ENCODE measurements around the gene KRT85. TPM values are rescaled to one million over a fixed set of nuclear protein-coding genes. Genes with fewer than 3 reads are reported as not detected.

Gene KRT85
- total RNA-seq, 2 experiments from 2014 or later, result not detected

GRCh38 chr12:52336641-52337040 is 30.6 kb downstream of the KRT85 start:
- H3K4me3 ChIP-seq (ENCODE audit: low read depth, low read length, poor library complexity, severe bottlenecking), result no peak overlapping the region
- ChIA-PET POLR2A (no interaction called here), CTCF (ENCODE audit: unreplicated experiment) (no interaction called here)
- no peak overlapping the region for H3K4me2 ChIP-seq (ENCODE audit: low read length)
- H4K20me1 ChIP-seq (ENCODE audit: insufficient read depth, low read length), result no peaks in the 10 kb centered on the region
- intact Hi-C loops (cut with micrococcal nuclease; ENCODE audit: unreplicated experiment), result no loop called here
- no peaks in the 10 kb centered on the region for H3K9me2 ChIP-seq (ENCODE audit: insufficient read depth, low read length)
- H3K4me1 ChIP-seq (ENCODE audit: insufficient read depth, low read length, poor library complexity, severe bottlenecking), result no peaks in the 10 kb centered on the region
- no peak for DNase-seq (ENCODE audit: low spot score)
- no peaks in the 10 kb centered on the region for H3K9me3 ChIP-seq (ENCODE audit: low read length)
- no peak overlapping the region for H2AFZ ChIP-seq (ENCODE audit: low read length)
- TF ChIP-seq, protein P1, sequence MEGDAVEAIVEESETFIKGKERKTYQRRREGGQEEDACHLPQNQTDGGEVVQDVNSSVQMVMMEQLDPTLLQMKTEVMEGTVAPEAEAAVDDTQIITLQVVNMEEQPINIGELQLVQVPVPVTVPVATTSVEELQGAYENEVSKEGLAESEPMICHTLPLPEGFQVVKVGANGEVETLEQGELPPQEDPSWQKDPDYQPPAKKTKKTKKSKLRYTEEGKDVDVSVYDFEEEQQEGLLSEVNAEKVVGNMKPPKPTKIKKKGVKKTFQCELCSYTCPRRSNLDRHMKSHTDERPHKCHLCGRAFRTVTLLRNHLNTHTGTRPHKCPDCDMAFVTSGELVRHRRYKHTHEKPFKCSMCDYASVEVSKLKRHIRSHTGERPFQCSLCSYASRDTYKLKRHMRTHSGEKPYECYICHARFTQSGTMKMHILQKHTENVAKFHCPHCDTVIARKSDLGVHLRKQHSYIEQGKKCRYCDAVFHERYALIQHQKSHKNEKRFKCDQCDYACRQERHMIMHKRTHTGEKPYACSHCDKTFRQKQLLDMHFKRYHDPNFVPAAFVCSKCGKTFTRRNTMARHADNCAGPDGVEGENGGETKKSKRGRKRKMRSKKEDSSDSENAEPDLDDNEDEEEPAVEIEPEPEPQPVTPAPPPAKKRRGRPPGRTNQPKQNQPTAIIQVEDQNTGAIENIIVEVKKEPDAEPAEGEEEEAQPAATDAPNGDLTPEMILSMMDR (conservative IDR thresholded peaks at IDR 0.05; ENCODE audit: low read length), result no peak
- no peak for TF ChIP-seq EZH2phosphoT487 (IDR thresholded peaks at IDR 0.05; ENCODE audit: borderline replicate concordance, low read depth, low read length)
- H3K36me3 ChIP-seq (ENCODE audit: insufficient read depth, low read length), result no peaks in the 10 kb centered on the region
- no peak overlapping the region for H3K27ac ChIP-seq (ENCODE audit: low read depth, low read length, poor library complexity, severe bottlenecking)
- no TSS peak for BruUV-seq (replicated peaks)
- H3K79me2 ChIP-seq (ENCODE audit: insufficient read depth, low read depth, low read length), result no peaks in the 10 kb centered on the region

- Histone ChIP-seq H3K9me2 (ENCODE audit: insufficient read depth, low read length) (no peaks in the 10 kb centered on the region), H3K9me3 (ENCODE audit: low read length) (no peaks in the 10 kb centered on the region), H3K27ac (ENCODE audit: low read depth, low read length, poor library complexity, severe bottlenecking) (no peak overlapping the region), H2AFZ (ENCODE audit: low read length) (no peak overlapping the region), H3K4me1 (ENCODE audit: insufficient read depth, low read length, poor library complexity, severe bottlenecking) (no peaks in the 10 kb centered on the region), H3K4me3 (ENCODE audit: low read depth, low read length, poor library complexity, severe bottlenecking) (no peak overlapping the region), H3K79me2 (ENCODE audit: insufficient read depth, low read depth, low read length) (no peaks in the 10 kb centered on the region), H3K36me3 (ENCODE audit: insufficient read depth, low read length) (no peaks in the 10 kb centered on the region), H3K4me2 (ENCODE audit: low read length) (no peak overlapping the region), H4K20me1 (ENCODE audit: insufficient read depth, low read length) (no peaks in the 10 kb centered on the region)
- intact Hi-C loops (cut with micrococcal nuclease; ENCODE audit: unreplicated experiment), result no loop called here
- no TSS peak for BruUV-seq (replicated peaks)
- CTCF ChIA-PET (ENCODE audit: unreplicated experiment), result no interaction called here
- POLR2A ChIA-PET, result interaction anchor here (1.1 kb wide), 1 partner anchor 445 kb away, joined by 3 read pairs; no protein-coding TSS in a partner anchor
- DNase-seq (ENCODE audit: low spot score), result no peak
- TF ChIP-seq, protein P1 (conservative IDR thresholded peaks at IDR 0.05; ENCODE audit: low read length), result no peak
- TF ChIP-seq EZH2phosphoT487 (IDR thresholded peaks at IDR 0.05; ENCODE audit: borderline replicate concordance, low read depth, low read length), result no peak
Observed at GRCh38 chr12:52335598-52336262, 31.6 kb downstream of the KRT85 start.

DNA sequence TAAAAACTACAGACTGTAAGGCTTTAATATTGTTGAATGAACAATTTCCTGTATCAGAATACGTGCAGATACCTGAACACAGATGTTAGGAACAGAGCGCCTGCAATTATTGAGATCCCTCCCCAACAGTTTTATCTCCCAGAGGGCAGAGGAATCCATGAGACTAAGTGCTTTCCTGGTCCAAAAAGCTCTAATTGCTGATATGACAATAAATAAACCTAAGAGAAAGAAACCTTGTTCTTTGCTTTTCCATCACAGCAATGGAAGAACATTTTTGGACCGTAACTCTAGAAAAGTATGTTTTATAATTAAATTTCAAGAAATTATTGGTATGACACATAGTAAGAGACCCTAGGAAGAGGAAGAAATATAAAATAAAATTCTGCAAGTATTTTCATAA is 33.1 kb downstream of the KRT85 start:
- CTCF ChIA-PET (ENCODE audit: unreplicated experiment), result no interaction called here
- intact Hi-C loops (cut with micrococcal nuclease; ENCODE audit: unreplicated experiment), result no loop called here

More for the DNA sequence above, 33.1 kb downstream of the KRT85 start:
- Histone ChIP-seq H3K4me2 (ENCODE audit: low read length) (no peak overlapping the region), H3K4me3 (ENCODE audit: low read depth, low read length, poor library complexity, severe bottlenecking) (no peak overlapping the region), H4K20me1 (ENCODE audit: insufficient read depth, low read length) (no peaks in the 10 kb centered on the region), H3K9me3 (ENCODE audit: low read length) (no peaks in the 10 kb centered on the region), H3K4me1 (ENCODE audit: insufficient read depth, low read length, poor library complexity, severe bottlenecking) (no peaks in the 10 kb centered on the region), H3K79me2 (ENCODE audit: insufficient read depth, low read depth, low read length) (no peaks in the 10 kb centered on the region), H3K9me2 (ENCODE audit: insufficient read depth, low read length) (no peaks in the 10 kb centered on the region), H3K27ac (ENCODE audit: low read depth, low read length, poor library complexity, severe bottlenecking) (no peak overlapping the region), H3K36me3 (ENCODE audit: insufficient read depth, low read length) (no peaks in the 10 kb centered on the region), H2AFZ (ENCODE audit: low read length) (no peak overlapping the region)
- POLR2A ChIA-PET, result interaction anchor here (1.1 kb wide), 1 partner anchor 447 kb away, joined by 3 read pairs; no protein-coding TSS in a partner anchor
- no TSS peak for BruUV-seq (replicated peaks)
- DNase-seq (ENCODE audit: low spot score), result no peak
- TF ChIP-seq EZH2phosphoT487 (IDR thresholded peaks at IDR 0.05; ENCODE audit: borderline replicate concordance, low read depth, low read length), result no peak
- TF ChIP-seq, protein P1 (conservative IDR thresholded peaks at IDR 0.05; ENCODE audit: low read length), result no peak
